Raji (cell line): ENCODE results near the gene HBZ.

Source experiments
- POLR2A ChIP-seq: IDR thresholded peaks from 2 replicates; pipeline ENCODE4 v1.6.1; 2011; ENCODE audit warnings: low read depth, low read length, control low read depth; ENCODE audit not compliant: insufficient read depth

The HBZ gene

DNA sequence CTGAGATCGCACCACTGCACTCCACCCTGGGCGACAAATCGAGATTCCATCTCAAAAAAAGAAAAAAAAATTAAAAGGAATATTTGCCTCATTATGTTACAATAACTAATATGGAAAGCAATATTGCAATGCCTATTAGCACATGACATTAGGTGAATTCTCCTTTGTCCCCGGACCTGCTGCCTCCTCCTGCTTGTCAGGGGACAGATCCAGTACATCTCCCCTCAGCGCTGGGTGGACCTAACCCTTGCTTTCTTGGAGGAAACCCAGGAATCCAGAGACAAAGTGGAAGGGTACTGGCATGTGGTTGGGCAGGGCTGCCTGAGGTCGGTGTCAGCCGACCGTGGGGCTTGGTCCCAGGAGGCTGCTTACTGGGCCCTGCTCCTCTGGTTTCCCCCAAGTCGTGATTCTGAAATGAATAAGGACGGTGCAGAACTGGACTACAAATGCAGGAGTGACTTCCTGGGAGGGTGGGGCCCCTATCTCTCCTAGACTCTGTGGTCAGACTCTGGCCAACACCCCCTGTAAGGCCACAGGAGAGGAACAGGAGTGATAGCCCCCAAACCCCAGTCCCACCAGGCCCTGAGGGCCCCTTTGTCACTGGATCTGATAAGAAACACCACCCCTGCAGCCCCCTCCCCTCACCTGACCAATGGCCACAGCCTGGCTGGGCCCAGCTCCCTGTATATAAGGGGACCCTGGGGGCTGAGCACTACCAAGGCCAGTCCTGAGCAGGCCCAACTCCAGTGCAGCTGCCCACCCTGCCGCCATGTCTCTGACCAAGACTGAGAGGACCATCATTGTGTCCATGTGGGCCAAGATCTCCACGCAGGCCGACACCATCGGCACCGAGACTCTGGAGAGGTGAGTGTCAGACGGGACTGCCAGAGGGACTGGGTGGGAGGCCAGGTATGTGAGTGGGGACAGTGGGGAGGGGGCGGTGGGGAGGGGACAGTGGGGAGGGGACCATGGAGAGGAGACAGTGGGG is at the start of gene HBZ:
Gene HBZ (plus strand): TSS at position 504 of the 988 bp plus-strand sequence. CDS start 266 bp downstream, at position 770.
- TF ChIP-seq POLR2A: no peak

GRCh38 chr16:104355-104754 is 48.1 kb upstream of the HBZ start:
- TF ChIP-seq POLR2A: no peak

DNA sequence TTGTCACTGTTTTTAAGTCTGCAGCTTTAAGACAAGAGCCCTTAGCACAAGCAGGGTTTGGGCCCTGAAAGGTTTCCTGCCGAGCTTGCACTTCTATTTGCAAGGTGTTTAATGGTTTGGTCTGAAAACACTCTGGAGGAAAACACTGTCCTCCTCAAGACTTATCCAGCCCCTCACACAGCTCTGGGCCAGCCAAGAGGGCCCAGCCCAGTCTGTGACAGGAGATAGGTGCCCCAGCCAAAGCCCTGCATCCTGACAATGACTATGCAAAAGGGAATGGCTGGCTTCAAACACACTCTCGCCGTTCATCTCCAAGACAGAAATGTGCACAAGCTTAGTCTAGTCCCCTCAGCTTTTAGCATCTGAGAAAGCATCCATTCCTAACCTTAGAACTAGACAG is 47.5 kb upstream of the HBZ start:
- no peak for TF ChIP-seq POLR2A

DNA sequence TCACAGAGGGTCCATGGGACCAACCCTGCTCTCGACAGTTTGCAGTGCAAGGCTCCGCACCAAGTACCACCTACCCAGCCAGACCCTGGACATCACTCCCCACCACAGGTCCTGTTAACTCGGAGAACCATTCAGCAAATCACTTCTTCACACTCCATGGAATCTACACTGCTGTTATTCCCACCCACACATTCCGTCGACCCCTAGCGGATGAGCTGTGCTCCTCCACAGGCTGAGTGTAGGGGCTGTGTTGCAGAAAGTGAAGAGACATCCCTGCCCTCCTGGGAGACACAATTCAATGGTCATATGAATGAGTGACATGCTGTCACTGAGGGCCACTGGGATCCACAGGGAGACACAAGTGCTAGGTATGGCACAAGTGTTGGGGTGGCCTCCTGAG is 46.9 kb upstream of the HBZ start:
- TF ChIP-seq POLR2A: no peak

DNA sequence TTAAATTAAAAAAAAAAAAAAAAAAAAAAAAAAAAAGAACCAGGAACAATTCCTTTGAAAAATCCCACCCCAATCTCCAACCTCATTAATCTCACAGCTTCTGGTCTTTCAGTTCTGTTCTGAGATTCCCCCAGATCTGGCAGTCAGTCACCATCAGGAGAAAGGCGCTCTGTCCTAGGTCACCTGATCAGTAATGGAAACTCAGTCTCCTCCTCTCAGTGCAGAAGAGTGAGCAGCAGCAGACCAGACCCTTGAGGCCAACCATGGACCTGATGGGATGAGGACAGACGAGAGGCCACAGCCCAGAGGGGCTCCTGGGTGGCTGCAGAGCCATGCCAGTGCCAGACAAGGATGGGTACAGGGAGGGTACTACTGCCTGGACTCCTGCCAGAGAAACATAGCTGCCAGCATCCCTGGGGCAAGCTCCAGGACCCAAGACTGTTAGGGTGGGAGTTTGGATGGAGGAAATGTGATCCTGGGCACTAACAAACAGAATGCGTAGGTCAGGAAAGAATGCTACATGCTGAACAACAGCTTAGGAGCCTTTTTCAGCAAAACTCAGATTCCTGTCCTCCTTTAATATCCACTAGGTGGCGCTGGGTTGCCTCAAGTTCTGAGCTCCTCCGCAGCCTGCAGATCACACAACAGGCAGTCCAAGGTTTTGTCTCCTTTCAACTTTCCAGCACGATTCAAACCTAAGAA is 45.7 kb upstream of the HBZ start:
- no peak for TF ChIP-seq POLR2A

- no peak for TF ChIP-seq POLR2A
Measured at GRCh38 chr16:112153-112840, 40.1 kb upstream of the HBZ start.

- no peak for TF ChIP-seq POLR2A
Measured at GRCh38 chr16:114327-114726, 38.1 kb upstream of the HBZ start.

GRCh38 chr16:116015-116414 is 36.4 kb upstream of the HBZ start:
- TF ChIP-seq POLR2A: no peak

GRCh38 chr16:117379-118365 is 34.8 kb upstream of the HBZ start:
- TF ChIP-seq POLR2A: no peak

- no peak for TF ChIP-seq POLR2A
Measured at GRCh38 chr16:118857-119256, 33.6 kb upstream of the HBZ start.

- TF ChIP-seq POLR2A: no peak
Measured at GRCh38 chr16:119295-119694, 33.1 kb upstream of the HBZ start.

GRCh38 chr16:119835-120491 is 32.5 kb upstream of the HBZ start:
- no peak for TF ChIP-seq POLR2A

GRCh38 chr16:120756-121155 is 31.7 kb upstream of the HBZ start:
- no peak for TF ChIP-seq POLR2A

GRCh38 chr16:122361-122760 is 30.1 kb upstream of the HBZ start:
- TF ChIP-seq POLR2A: no peak
